ENCODE measurements around the gene SLC36A3. TPM values are rescaled to one million over a fixed set of nuclear protein-coding genes. Genes with fewer than 3 reads are reported as not detected.

The SLC36A3 gene
- total RNA-seq: not detected

DNA sequence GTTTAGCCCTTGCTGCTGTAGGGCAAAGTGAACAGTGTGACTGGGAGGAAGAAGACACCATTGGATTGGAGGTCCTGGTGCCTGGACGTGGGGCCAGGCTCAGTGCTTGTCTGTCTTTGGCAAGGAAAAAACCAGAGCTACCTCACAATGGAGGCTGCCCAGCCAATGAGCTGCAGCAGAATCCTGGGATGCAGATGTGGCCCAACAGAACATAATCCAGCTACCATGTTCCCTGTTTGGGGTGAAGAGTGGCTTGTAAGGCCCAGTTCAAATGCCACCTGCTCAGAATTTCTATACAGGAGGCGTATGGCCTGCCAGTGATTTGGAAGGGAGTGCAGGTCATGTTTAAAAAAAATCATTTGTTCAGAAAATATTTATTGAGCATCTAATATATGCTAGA, at the start of gene SLC36A3:
Gene SLC36A3 (minus strand): TSS at position 101 of the 400 bp plus-strand sequence. CDS start 412 bp downstream, outside the sequence.

GRCh38 chr5:151347369-151347768, 43.8 kb upstream of the SLC36A3 start, which contains the start of gene SLC36A2:
SLC36A2 (minus strand) TSS chr5:151347559; CDS start chr5:151347460, 99 bp downstream.

GRCh38 chr5:151252762-151253604, 50.6 kb downstream of the SLC36A3 start, which contains the start of gene GM2A:
GM2A (plus strand) TSS chr5:151253185; CDS start chr5:151253217, 32 bp downstream.

Other genes starting within 250 kb of the SLC36A3 start
- gene TNIP1, start 222.7 kb downstream of the SLC36A3 start, total RNA-seq: 64.1 TPM
- gene ANXA6, start 146.0 kb downstream of the SLC36A3 start, total RNA-seq: 225 TPM
- gene CCDC69, start 79.7 kb downstream of the SLC36A3 start, total RNA-seq: 7.6 TPM
- gene GM2A, start 50.6 kb downstream of the SLC36A3 start, total RNA-seq: 21.4 TPM
- 6.4 TPM for gene SLC36A2, start 43.8 kb upstream of the SLC36A3 start, total RNA-seq
- 8.2 TPM for gene SLC36A1, start 143.8 kb upstream of the SLC36A3 start, total RNA-seq